Liver (tissue), 3 donors: ENCODE measurements around the gene KCNK16.

Experiments used
- ATF3 ChIP-seq: IDR thresholded peaks from 2 replicates; pipeline ENCODE4 v1.6.1; 2016; ENCODE audit warnings: antibody characterized with exemption
- CTCF ChIP-seq: fragments of 150-350 bp; IDR thresholded peaks from 2 replicates; pipeline ENCODE4 v1.5.1; 2017; ENCODE audit warnings: improper control_type of control experiment, low read depth, low read length; ENCODE audit not compliant: missing input control
- MAX ChIP-seq: IDR thresholded peaks from 2 replicates; pipeline ENCODE4 v1.6.1; 2016; ENCODE audit warnings: antibody characterized with exemption
- REST ChIP-seq: IDR thresholded peaks from 2 replicates; pipeline ENCODE4 v1.6.1; 2016; ENCODE audit warnings: antibody characterized with exemption, mild to moderate bottlenecking
- SP1 ChIP-seq: IDR thresholded peaks from 2 replicates; pipeline ENCODE4 v1.6.1; 2018; ENCODE audit warnings: antibody characterized with exemption, mild to moderate bottlenecking
- TAF1 ChIP-seq: conservative IDR thresholded peaks from 2 replicates; pipeline ENCODE4 v1.6.1; 2016; ENCODE audit warnings: antibody characterized with exemption, mild to moderate bottlenecking
- YY1 ChIP-seq: IDR thresholded peaks from 2 replicates; pipeline ENCODE4 v1.6.1; 2016; ENCODE audit warnings: antibody characterized with exemption, mild to moderate bottlenecking
- ZBTB33 ChIP-seq: IDR thresholded peaks from 2 replicates; pipeline ENCODE4 v1.6.1; 2016; ENCODE audit warnings: antibody characterized with exemption
- donor health status: healthy.
- donor health status: healthy.

GRCh38 chr6:39347906-39348585 lies 25.5 kb upstream of the KCNK16 start:
- TF ChIP-seq CTCF (peak; percentile 79), SP1 (no peak), TAF1 (no peak), MAX (no peak), REST (no peak), ATF3 (no peak), YY1 (no peak), ZBTB33 (no peak)
